Effector memory CD4-positive, alpha-beta T cell (primary cell): ENCODE results near the gene SPEF1.

Experiments
- DNase-seq, 3 donors: peaks; one replicate each; pipeline ENCODE4 v3.0.0-alpha.2; 2020
- H3K27ac ChIP-seq: 2 replicates; pipeline ENCODE4 v1.7.0; 2013; ENCODE audit warnings: mild to moderate bottlenecking, low read length, moderate library complexity; ENCODE audit not compliant: insufficient read depth, poor library complexity, severe bottlenecking
- H3K27me3 ChIP-seq: replicated peaks from 2 replicates; pipeline ENCODE4 v1.7.0; 2013; ENCODE audit warnings: mild to moderate bottlenecking, low read length; ENCODE audit not compliant: insufficient read depth, control insufficient read depth, poor library complexity, severe bottlenecking
- H3K36me3 ChIP-seq: 2 replicates; pipeline ENCODE4 v1.7.0; 2013; ENCODE audit warnings: mild to moderate bottlenecking, low read length, moderate library complexity; ENCODE audit not compliant: control insufficient read depth, insufficient read depth
- H3K4me1 ChIP-seq: 2 replicates; pipeline ENCODE4 v1.7.0; 2013; ENCODE audit warnings: low read length, mild to moderate bottlenecking; ENCODE audit not compliant: control insufficient read depth, insufficient read depth, poor library complexity, severe bottlenecking
- H3K4me3 ChIP-seq: 2 replicates; pipeline ENCODE4 v1.7.0; 2013; ENCODE audit warnings: low read length, low read depth, mild to moderate bottlenecking; ENCODE audit not compliant: insufficient read depth, poor library complexity, severe bottlenecking
- H3K9me3 ChIP-seq: 2 replicates; pipeline ENCODE4 v1.7.0; 2013; ENCODE audit warnings: mild to moderate bottlenecking, low read length, moderate library complexity; ENCODE audit not compliant: control insufficient read depth

SPEF1 gene

DNA sequence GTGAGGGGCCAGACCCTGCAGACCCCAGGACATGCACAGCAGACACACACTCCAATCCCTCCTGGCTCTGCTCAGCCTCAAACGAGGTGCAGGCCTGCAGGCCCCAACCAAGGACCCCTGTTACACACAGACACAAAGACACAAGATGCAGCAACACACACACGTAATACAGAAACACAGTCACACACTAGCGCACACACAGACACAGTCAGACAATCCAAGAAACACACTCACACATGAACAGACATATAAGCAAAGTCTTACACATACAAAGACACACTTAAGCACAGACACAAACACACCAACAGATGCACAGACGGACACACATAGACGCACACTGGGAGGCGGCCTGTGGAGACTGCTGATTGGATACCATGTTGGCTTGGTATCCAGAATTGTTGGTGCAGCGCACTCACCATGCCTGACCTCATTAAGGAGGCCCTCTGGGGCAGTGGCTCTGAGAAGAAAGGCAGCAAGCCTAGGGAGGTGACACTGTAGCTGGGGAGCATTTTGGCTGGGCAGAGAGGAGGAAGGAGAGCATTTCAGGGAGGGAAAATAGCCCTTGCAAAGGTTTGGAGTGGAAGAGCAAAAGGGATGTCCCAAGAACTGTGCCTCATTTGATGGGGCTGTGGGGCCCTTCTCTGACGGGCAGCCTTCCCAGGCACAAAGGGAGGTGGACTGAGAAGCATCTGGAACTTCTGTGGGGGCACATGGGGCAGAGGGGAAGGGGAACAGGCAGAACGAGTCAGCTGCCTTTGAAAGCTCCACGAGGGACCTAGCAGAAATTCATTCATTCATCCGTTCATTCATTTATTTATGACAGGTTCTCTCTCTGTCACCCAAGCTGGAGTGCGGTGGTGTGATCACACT is 50.2 kb downstream of the SPEF1 start:
- peaks cover 3% of the 10 kb centered on the region for H3K4me1 ChIP-seq
- no peak for DNase-seq
- H3K27ac ChIP-seq = no peak overlapping the region
- no peak overlapping the region for H3K4me3 ChIP-seq
- no peaks in the 10 kb centered on the region for H3K9me3 ChIP-seq
- H3K36me3 ChIP-seq = no peaks in the 10 kb centered on the region
- H3K27me3 ChIP-seq = peaks cover 15% of the 10 kb centered on the region

DNA sequence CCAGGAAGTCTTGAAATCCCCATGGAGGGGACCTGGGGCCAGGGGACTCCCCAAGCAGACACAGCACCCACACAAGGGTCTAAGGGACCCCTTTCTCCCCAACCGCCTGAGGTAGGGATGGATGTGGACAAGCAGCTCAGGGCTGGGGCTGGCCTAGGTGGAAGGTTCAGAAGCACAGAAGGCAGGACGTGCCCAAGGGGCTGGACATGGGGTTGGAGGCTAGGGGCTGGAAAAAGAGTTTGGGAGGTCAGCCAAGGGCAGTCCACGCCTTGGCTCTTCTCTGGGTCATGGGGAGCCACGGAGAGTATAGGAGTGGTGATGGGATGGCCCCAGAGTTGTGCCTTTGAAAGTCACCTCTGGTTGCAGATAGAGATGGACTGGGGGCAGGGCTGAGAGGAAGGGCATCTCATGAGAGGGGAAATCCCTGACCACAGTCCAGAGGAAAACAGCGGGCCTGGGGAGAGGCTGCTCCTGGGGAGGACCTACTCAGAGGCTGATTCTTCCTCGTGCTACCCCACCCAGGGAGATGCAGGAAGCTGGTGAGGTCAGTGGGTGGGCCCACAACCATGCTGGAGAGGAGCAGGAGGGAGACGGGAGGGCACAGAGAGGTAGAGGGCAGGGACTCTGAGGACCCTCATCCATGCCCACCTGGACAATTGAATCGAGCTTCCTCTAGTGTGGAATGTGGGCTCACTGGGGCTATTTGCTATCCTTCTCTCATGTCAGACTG is 51.3 kb downstream of the SPEF1 start:
- H3K4me1 ChIP-seq = peaks cover 3% of the 10 kb centered on the region
- H3K4me3 ChIP-seq = no peak overlapping the region
- no peaks in the 10 kb centered on the region for H3K9me3 ChIP-seq
- H3K36me3 ChIP-seq = no peaks in the 10 kb centered on the region
- peaks cover 15% of the 10 kb centered on the region for H3K27me3 ChIP-seq
- DNase-seq = no peak
- no peak overlapping the region for H3K27ac ChIP-seq

DNA sequence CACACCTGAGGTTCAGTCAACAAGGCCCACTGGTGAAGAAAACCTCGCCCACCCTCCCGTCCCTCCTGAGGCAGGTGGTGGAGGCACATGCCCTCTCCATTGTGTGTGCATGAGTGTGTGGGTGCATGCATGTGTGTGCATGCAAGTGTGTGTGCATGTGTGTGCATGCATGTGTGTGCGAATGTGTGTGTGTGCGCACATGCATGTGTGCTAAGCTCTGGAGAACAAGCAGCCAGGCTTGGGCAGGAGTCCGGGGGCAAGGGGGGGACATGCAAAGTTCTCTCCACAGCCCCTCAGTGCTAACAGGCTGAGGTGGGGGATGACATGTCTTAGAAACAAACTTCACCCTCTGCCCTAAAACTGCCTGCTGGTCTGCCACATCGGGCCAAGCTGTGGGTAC is 51.9 kb downstream of the SPEF1 start:
- no peak overlapping the region for H3K27ac ChIP-seq
- H3K9me3 ChIP-seq = no peaks in the 10 kb centered on the region
- H3K36me3 ChIP-seq = no peaks in the 10 kb centered on the region
- H3K4me3 ChIP-seq = no peak overlapping the region
- peaks cover 15% of the 10 kb centered on the region for H3K27me3 ChIP-seq
- H3K4me1 ChIP-seq = peaks cover 3% of the 10 kb centered on the region
- no peak for DNase-seq

DNA sequence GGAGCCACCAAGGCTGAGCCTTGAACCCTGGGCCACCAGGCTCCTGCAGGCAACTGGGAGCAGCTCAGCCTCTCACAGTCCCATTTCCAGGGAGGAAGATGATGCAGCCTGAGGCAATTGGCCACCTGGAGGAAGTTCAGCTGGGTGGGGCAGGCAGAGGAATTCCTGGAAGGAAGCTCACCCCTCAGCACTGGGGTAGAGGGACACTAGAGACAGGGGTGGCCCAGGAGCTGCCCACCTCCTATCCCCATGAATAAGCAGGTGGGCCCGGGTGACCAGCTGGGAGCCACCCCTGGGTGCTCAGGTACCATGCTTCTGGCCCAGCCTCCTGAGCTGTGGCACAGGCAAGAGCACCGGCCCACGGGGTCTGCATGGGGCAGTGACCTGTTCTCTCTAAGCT is 52.4 kb downstream of the SPEF1 start:
- no peak overlapping the region for H3K4me3 ChIP-seq
- no peak for DNase-seq
- no peaks in the 10 kb centered on the region for H3K9me3 ChIP-seq
- peaks cover 3% of the 10 kb centered on the region for H3K4me1 ChIP-seq
- peaks cover 15% of the 10 kb centered on the region for H3K27me3 ChIP-seq
- H3K27ac ChIP-seq = no peak overlapping the region
- H3K36me3 ChIP-seq = no peaks in the 10 kb centered on the region

DNA sequence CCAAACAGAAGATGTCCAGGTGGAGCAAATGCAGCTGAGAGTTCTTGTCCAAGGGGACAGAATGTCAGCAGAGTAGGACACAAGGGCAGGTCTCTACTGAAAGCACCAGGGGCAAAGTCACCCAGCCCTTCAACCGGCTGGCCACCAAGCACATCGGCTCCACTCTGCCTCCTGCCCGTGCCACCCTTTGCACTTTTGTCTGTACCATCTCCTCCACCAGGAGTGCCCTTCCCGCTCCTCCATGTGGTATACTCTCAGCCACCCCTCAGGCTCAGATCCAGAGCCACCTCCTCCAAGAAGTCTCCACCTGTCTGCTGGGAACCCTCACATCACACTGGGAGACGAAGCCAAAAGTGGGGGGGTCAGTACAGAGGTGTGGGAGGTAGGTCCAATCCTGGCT is 52.9 kb downstream of the SPEF1 start:
- Histone ChIP-seq H3K27ac (no peak overlapping the region), H3K27me3 (peaks cover 14% of the 10 kb centered on the region), H3K4me1 (peaks cover 3% of the 10 kb centered on the region), H3K36me3 (no peaks in the 10 kb centered on the region), H3K4me3 (no peak overlapping the region), H3K9me3 (no peaks in the 10 kb centered on the region)
- no peak for DNase-seq
